DOHH2 (cell line): ENCODE results near the gene MRS2.
"Not testable (repeated sequence)": the region's sequence is repeated elsewhere in the genome, so short reads cannot be mapped to it uniquely, and the experiment has no call there.

Experiments used
- CTCF ChIP-seq: fragments of 200-600 bp; sonication (generic); IDR thresholded peaks from one replicate; pipeline ENCODE4 v1.5.1; 2014; ENCODE audit warnings: antibody characterized with exemption, mild to moderate bottlenecking, low read depth, low read length; ENCODE audit not compliant: poor library complexity, severe bottlenecking
- EZH2phosphoT487 ChIP-seq: fragments of 200-600 bp; sonication (generic); IDR thresholded peaks from 2 replicates; pipeline ENCODE4 v1.6.1; 2017; ENCODE audit warnings: borderline replicate concordance, mild to moderate bottlenecking, antibody characterized with exemption, low read length, moderate library complexity, mixed read lengths

GRCh38 chr6:24414531-24414930, 11.8 kb downstream of the MRS2 start:
- TF ChIP-seq CTCF, EZH2phosphoT487: not testable (repeated sequence)
